Right atrium auricular region (tissue), 2 donors: ENCODE results near the gene NFE2. TPM values are rescaled to one million over a fixed set of nuclear protein-coding genes. Genes with fewer than 3 reads are reported as not detected.

Source experiments
- DNase-seq: peaks from one replicate; pipeline ENCODE4 v3.0.0-alpha.2; 2019; ENCODE audit warnings: low spot score
- H3K27ac ChIP-seq, 2 donors: fragments of 200-600 bp; sonication (generic); 1 replicate in 1 of 2; 2 replicates in 1 of 2; pipeline ENCODE4 v1.5.1; 2016 to 2019
- H3K27me3 ChIP-seq, 2 donors: fragments of 200-600 bp; sonication (generic); one replicate each; pipeline versions ENCODE4 v1.5.1 to v1.6.0; 2017 to 2019
- H3K36me3 ChIP-seq: fragments of 200-600 bp; sonication (generic); one replicate; pipeline ENCODE4 v1.5.1; 2016
- H3K4me1 ChIP-seq, 2 donors: fragments of 200-600 bp; sonication (generic); one replicate each; pipeline versions ENCODE4 v1.5.1 to v1.6.0; 2017 to 2019
- H3K4me3 ChIP-seq, 2 donors: fragments of 200-600 bp; sonication (generic); 1 replicate in 1 of 2; 2 replicates in 1 of 2; pipeline ENCODE4 v1.5.1; 2017 to 2019; ENCODE audit warnings: mild to moderate bottlenecking in 1 of 2, moderate library complexity in 1 of 2
- H3K9me3 ChIP-seq, 2 donors: fragments of 200-600 bp; sonication (generic); one replicate each; pipeline ENCODE4 v1.5.1; 2019
- CTCF ChIP-seq, 2 donors: fragments of 200-600 bp; sonication (generic); IDR thresholded peaks; one replicate each; pipeline ENCODE4 v1.5.1; 2019; ENCODE audit warnings: antibody characterized with exemption in 2 of 2
- total RNA-seq, 2 donors: library from RNA; depleted of rRNA; stranded (reverse); fragments of >200 nt; gene quantifications; one replicate each; pipeline ENCODE4 v1.1.0, GENCODE V29; 2016

NFE2 gene
- total RNA-seq, 2 donors from 2014 or later, result 1.1 to 2.9 TPM

GRCh38 chr12:54311051-54311450 lies 10.2 kb upstream of the NFE2 start:
- no peaks in the 10 kb centered on the region for H3K36me3 ChIP-seq
- no peak overlapping the region for H3K27ac ChIP-seq
- no peaks in the 10 kb centered on the region for H3K27me3 ChIP-seq
- DNase-seq, result no peak
- H3K4me1 ChIP-seq, result no peaks in the 10 kb centered on the region
- no peaks in the 10 kb centered on the region for H3K9me3 ChIP-seq
- TF ChIP-seq CTCF (IDR thresholded peaks at IDR 0.05), result no peak
- H3K4me3 ChIP-seq, result no peak overlapping the region

GRCh38 chr12:54306925-54307741 lies 6.3 kb upstream of the NFE2 start:
- peak; percentile 79 for DNase-seq
- Histone ChIP-seq H3K27ac (no peak overlapping the region), H3K9me3 (no peaks in the 10 kb centered on the region), H3K36me3 (no peaks in the 10 kb centered on the region), H3K4me3 (no peak overlapping the region), H3K4me1 (peaks cover 0 to 6% of the 10 kb centered on the region in 2 donors), H3K27me3 (no peaks in the 10 kb centered on the region)
- no peak for TF ChIP-seq CTCF (IDR thresholded peaks at IDR 0.05)

- no peak for TF ChIP-seq CTCF (IDR thresholded peaks at IDR 0.05)
- Histone ChIP-seq H3K9me3 (no peaks in the 10 kb centered on the region), H3K4me1 (peaks cover 0 to 17% of the 10 kb centered on the region in 2 donors), H3K4me3 (no peak overlapping the region), H3K36me3 (no peaks in the 10 kb centered on the region), H3K27me3 (no peaks in the 10 kb centered on the region), H3K27ac (no peak overlapping the region)
- DNase-seq, result peak; percentile 73
These were observed 3.5 kb upstream of the NFE2 start for GRCh38 chr12:54304187-54304810.

GRCh38 chr12:54303640-54304039 lies 2.8 kb upstream of the NFE2 start:
- Histone ChIP-seq H3K9me3 (no peaks in the 10 kb centered on the region), H3K4me3 (no peak overlapping the region), H3K27ac (no peak overlapping the region), H3K36me3 (no peaks in the 10 kb centered on the region), H3K4me1 (peaks cover 0 to 17% of the 10 kb centered on the region in 2 donors), H3K27me3 (no peaks in the 10 kb centered on the region)
- DNase-seq, result no peak
- no peak for TF ChIP-seq CTCF (IDR thresholded peaks at IDR 0.05)

- Histone ChIP-seq H3K4me1 (peaks cover 0 to 17% of the 10 kb centered on the region in 2 donors), H3K27ac (no peak overlapping the region), H3K9me3 (no peaks in the 10 kb centered on the region), H3K4me3 (no peak overlapping the region), H3K36me3 (no peaks in the 10 kb centered on the region), H3K27me3 (no peaks in the 10 kb centered on the region)
- DNase-seq, result no peak
- no peak for TF ChIP-seq CTCF (IDR thresholded peaks at IDR 0.05)
These were observed 723 bp upstream of the NFE2 start for GRCh38 chr12:54301428-54302048.
